ENCODE data around the gene KRT82.
"Not testable (repeated sequence)": the region's sequence is repeated elsewhere in the genome, so short reads cannot be mapped to it uniquely, and the experiment has no call there.

Gene KRT82

DNA sequence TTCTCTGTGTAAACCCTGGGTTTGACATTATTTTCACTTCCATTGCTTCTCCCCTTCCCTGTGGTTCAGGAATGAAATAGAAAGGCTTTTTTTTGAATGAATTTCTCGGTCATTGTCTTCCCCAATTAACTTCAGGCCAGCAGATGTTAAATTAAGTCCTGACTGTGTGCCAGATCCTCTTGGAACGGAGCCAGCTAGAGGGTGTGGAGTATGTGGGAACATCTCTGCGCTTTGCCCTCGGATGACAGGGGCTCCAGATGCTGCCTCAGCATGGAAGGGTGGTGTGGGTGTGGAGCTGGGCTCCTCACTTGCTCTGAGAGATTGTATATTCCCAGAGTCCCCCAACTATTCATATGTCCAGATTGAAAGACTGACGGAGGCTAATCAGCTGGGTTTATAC lies 51.9 kb downstream of the KRT82 start:
- peaks cover 35% of the 10 kb centered on the region for H3K27me3 Mint-ChIP-seq
- H3K4me3 Mint-ChIP-seq = no peak overlapping the region
- peak overlapping the region in 1 of 2 donors; percentile 28 for H3K27ac Mint-ChIP-seq
- peaks cover 36% of the 10 kb centered on the region for H3K4me1 Mint-ChIP-seq
- DNase-seq (no peak), ATAC-seq (no peak)
- H3K9me3 Mint-ChIP-seq = no peaks in the 10 kb centered on the region

DNA sequence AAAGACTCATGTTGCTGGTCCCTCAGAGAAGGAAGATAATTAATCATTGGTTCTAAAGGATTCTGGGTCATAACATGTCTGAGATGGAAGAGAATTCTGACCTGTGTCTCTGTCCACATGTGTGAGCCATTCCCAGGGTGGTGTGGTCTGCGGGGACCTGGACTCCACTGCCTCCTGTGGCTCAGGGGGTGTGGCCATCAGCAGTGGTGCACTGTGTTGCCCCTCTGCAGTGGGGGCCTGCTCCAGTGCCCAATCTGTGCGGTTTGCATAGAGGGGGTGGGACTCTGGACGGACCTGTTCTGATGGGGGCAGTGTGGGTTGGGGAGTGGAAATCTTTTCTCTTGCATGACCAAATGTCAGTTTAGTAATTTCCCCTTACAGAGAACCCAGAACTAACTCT lies 52.4 kb downstream of the KRT82 start:
- H3K27me3 Mint-ChIP-seq = peaks cover 35% of the 10 kb centered on the region
- DNase-seq (no peak), ATAC-seq (no peak)
- peaks cover 31% of the 10 kb centered on the region for H3K4me1 Mint-ChIP-seq
- no peak overlapping the region for H3K4me3 Mint-ChIP-seq
- no peaks in the 10 kb centered on the region for H3K9me3 Mint-ChIP-seq
- H3K27ac Mint-ChIP-seq = no peak overlapping the region

DNA sequence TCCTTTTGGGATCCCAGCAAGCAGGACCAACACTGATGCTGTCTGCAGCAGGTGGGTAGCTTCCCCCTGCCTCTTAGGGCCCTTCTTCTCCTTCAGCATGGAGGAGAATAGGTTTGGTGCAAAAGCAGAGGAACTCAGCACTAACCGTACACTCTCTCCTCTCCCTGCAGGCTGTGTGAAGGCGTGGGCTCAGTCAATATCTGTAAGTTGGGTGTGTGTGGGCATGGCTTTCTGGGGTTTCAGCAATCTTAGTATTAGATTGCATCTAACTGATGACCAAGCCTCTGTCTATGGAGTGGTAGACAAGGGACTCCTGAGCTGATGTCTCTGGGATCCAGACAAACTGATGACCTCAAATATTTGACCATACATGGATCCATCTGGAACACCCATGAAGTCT lies 53.2 kb downstream of the KRT82 start:
- H3K27me3 Mint-ChIP-seq = peaks cover 35% of the 10 kb centered on the region
- peak overlapping the region in 1 of 2 donors; percentile 38 for H3K27ac Mint-ChIP-seq
- peaks cover 23% of the 10 kb centered on the region for H3K4me1 Mint-ChIP-seq

DNA sequence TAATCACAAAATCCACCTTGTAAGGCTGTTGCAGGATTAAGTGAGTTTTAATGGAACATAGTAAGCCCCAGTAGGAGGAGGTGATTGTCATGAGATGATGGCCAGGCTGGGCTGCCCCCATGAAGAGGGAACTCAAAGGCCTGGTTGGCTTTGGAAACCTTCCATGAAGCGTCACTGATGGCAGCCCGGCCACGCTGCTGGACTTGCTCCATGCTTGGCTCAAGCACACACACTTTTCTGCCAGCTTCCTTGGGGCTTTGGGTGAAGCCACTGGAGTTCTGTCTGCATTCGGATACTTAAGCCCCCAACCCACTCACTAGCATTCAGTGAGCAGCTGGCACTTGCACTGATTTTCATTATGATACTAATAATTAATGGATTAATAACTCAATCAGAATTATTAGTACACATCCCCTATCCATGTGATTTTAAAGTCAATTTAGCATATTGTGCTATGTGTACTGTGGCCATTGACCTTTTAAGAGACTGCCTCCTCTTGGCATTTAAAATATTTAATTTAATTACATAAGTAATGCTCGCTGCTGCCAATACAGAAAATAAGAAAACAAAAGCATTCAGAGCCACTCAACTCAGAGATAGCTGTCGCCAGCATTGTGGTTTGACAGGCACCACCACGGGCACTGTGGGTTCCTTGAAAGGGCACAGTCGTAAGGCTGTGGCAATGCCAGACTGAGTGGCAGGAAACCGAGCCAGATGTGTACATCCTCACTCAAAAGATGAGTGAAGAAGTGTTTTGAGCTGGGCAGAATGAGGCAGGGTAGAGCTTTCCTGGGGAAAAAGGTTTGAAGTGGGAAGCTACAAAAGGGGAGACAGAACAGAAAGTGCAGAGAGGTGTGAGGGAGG lies 54.7 kb downstream of the KRT82 start:
- ATAC-seq (peak; percentile 92), DNase-seq (peak; percentile 17 to 61)
- Mint-ChIP-seq H3K9me3 (no peaks in the 10 kb centered on the region), H3K27ac (peak overlapping the region in 1 of 2 donors; percentile 50), H3K4me3 (no peak overlapping the region), H3K4me1 (peaks cover 17% of the 10 kb centered on the region), H3K27me3 (peaks cover 35% of the 10 kb centered on the region)

More for the DNA sequence above, 53.2 kb downstream of the KRT82 start:
- ATAC-seq (no peak), DNase-seq (no peak)
- Mint-ChIP-seq H3K9me3 (no peaks in the 10 kb centered on the region), H3K4me3 (no peak overlapping the region)

DNA sequence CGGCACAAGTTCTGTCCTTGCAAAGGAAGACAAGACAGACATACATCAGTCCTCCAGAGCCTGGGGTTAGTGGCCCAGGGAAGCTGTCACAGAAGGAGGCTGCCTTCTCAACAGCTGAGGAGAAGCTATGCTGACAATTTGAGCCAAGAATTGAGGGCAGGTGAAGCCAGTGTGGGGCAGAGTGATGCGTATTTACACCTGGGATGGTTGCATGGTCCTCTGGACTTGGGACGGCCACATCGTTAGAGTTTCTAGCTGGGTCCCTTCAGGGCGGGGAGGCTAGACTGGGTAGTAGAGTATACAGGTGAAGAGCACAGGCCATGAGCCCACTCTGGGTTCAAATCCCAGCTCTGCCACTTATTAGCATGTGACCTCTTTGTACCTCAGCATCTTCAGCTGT lies 55.3 kb downstream of the KRT82 start:
- ATAC-seq (no peak), DNase-seq (no peak)
- H3K27me3 Mint-ChIP-seq = peaks cover 35% of the 10 kb centered on the region
- no peak overlapping the region for H3K27ac Mint-ChIP-seq
- H3K4me3 Mint-ChIP-seq = no peak overlapping the region
- no peaks in the 10 kb centered on the region for H3K9me3 Mint-ChIP-seq
- H3K4me1 Mint-ChIP-seq = peaks cover 17% of the 10 kb centered on the region

DNA sequence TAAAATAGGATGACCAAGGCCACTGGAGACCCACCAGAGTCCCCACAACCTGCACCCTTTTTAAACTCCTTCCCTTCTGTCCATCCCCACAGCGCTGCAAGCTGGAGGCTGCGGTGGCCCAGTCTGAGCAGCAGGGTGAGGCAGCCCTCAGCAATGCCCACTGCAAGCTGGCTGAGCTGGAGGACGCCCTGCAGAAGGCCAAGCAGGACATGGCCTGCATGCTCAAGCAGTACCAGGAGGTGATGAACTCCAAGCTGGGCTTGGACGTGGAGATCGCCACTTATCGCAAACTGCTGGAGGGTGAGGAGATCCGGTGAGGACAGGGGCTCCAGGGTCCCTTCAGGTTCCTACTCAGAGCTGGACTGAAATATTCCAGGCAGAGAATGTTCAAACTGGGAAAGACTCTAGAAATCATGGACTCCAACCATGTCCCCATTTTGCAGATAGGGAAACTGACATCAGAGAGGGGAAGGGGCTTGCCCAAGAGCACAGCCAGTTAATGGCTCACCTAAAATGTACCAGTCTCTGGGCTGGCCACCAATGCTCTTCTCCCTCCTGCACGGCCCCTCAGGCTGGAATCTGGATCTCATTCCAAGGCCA lies 56.0 kb downstream of the KRT82 start:
- Mint-ChIP-seq H3K9me3 (no peaks in the 10 kb centered on the region), H3K4me3 (no peak overlapping the region), H3K27ac (no peak overlapping the region), H3K4me1 (peaks cover 17% of the 10 kb centered on the region), H3K27me3 (peaks cover 35% of the 10 kb centered on the region)
- DNase-seq (no peak), ATAC-seq (no peak)

DNA sequence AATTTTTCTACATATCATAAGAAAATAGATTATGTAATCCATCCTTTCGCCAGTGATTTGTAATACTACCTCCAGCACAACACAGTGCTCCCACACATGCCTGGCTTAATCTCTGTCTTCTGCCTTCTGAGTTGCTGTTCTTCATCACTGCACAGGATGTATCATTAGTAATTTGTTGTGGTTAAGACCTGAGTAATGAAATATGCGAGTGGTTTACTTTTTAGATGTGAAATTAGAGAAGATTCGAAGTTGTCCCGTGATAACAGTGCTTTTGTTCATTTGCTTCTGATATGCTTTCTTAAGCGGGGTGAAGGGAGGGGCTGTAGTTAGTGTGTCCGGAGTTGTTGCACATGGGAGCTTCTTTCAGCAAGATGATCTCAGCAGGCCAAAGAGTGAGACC lies 56.9 kb downstream of the KRT82 start:
- DNase-seq (no peak), ATAC-seq (no peak)
- Mint-ChIP-seq H3K4me3 (no peak overlapping the region), H3K9me3 (no peaks in the 10 kb centered on the region), H3K4me1 (peaks cover 17% of the 10 kb centered on the region), H3K27ac (no peak overlapping the region), H3K27me3 (peaks cover 26% of the 10 kb centered on the region)

DNA sequence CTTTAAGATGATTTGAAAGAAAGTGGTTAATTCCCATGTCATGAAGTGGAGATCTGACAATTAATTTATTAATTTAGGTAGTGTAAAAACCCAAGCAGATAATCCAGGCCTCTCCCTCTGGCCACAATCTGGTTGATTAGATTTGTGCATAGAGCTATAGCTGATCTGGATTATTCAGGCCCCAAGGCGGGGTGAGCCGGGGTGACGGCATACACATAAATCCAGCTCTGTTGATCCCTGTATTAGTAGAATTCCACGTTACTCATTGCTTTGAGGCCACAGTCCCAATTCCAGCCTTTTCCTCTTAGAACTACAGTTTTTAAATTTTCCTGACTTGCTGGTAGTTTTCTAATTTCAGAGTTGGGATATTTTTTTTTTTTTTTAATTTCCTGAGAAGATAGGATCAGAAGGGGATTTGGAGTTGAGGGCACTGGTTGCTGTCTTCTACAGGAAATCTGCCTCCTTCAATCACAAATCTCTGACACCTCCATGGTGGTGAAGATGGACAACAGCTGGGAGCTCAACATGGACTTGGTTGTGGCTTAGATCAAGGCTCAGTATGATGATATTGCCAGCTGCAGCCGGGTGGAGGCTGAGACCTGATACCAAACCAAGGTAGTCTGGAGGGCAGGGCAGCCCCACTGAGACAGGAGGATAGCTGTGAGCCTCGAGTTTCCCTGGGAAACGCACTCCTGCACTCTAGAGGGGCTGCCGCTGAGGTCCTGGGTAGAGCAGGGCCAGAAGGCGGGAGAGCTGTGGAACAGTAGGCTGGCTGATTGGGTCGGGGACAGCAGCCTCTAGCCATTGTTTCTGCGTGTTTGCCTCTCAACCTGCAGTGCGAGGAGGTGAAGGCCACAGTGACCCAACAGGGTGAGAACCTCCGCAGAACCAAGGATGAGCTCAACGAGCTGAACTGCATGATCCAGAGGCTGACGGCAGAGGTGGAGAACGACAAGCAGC lies 58.3 kb downstream of the KRT82 start:
- DNase-seq (no peak), ATAC-seq (no peak)
- Mint-ChIP-seq H3K9me3 (no peaks in the 10 kb centered on the region), H3K27ac (no peak overlapping the region), H3K4me1 (peaks cover 14% of the 10 kb centered on the region), H3K4me3 (no peak overlapping the region), H3K27me3 (peaks cover 13% of the 10 kb centered on the region)

DNA sequence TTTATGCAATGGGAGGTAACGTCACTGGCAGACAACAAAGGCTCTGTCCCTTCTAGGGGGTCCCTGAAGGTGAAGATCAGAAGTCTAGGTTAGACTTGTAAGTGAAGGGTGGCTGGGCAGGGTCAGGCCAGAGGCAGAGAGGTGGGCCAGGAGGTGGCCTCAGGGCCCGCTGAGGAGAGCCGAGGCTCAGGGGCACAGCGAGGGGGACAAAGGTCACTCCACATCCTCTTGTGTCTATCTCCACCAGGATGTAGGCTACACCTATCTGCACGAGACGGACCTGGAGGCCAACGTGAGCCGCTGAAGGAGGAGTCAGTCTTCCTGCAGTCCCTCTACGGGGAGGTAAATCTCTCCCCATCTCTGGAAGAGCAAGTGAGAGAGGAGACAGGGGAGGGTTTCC lies 59.1 kb downstream of the KRT82 start:
- DNase-seq (no peak), ATAC-seq (no peak)
- Mint-ChIP-seq H3K27ac (no peak overlapping the region), H3K27me3 (peaks cover 8% of the 10 kb centered on the region), H3K9me3 (no peaks in the 10 kb centered on the region), H3K4me1 (peaks cover 6% of the 10 kb centered on the region), H3K4me3 (no peak overlapping the region)

DNA sequence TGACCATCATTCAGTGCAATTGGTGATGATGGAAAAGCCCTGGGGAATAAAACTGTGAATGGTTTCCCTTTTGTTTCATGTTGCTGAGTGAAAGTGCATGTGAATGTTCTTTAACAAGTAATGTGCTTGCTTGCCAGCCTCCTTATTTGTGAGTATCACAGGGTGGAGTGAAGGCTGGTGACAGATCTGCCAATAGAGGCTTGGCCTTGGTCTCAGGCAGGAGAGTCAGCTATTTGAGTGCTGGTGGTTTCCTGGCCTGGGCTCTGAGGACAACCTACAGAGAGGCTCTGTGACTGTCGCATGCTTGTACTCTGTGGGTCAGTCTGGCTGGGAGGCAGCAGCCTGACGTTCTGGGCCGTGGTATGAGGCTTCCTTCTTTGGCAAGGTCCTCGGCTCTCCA lies 59.5 kb downstream of the KRT82 start:
- Mint-ChIP-seq H3K4me1 (peaks cover 2% of the 10 kb centered on the region), H3K27me3 (peaks cover 8% of the 10 kb centered on the region), H3K27ac (no peak overlapping the region), H3K9me3 (no peaks in the 10 kb centered on the region), H3K4me3 (no peak overlapping the region)
- ATAC-seq (no peak), DNase-seq (no peak)

DNA sequence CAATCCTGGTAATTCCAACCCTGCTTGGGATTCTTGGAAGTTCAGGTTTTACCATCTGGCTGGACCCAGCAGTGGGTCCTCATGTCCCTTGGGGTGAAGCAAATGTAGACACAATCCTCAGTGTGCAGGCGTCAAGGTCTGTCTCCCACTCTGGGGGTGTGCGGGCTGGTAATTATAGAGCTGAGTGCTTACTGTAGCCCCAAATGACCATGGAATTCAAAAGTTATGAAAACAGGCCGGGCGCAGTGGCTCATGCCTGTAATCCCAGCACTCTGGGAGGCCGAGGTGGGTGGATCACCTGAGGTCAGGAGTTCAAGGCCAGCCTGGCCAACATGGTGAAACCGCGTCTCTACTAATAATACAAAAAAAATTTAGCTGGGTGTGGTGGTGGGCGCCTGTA lies 61.1 kb downstream of the KRT82 start:
- not testable (repeated sequence) for ATAC-seq, H3K9me3 Mint-ChIP-seq, H3K4me1 Mint-ChIP-seq, H3K27ac Mint-ChIP-seq, DNase-seq, H3K4me3 Mint-ChIP-seq, H3K27me3 Mint-ChIP-seq

DNA sequence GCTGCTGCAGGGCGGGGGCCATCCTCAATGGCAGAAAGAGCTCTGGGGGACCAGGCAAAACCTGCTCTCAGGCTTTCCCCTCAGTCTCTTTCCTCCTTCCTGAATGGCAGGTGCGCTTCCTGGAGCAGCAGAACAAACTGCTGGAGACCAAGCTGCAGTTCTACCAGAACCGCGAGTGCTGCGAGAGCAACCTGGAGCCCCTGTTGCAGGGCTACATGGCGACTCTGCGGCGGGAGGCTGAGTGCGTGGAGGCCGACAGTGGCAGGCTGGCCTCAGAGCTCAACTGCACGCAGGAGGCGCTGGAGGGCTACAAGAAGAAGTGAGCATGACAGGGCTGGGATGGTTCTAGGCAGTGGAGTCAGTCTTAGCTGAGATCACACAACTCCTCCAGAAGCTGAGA lies 62.0 kb downstream of the KRT82 start:
- H3K4me3 Mint-ChIP-seq = no peak overlapping the region
- no peak overlapping the region for H3K27ac Mint-ChIP-seq
- no peak for ATAC-seq
- no peaks in the 10 kb centered on the region for H3K9me3 Mint-ChIP-seq
- no peak for DNase-seq
- no peaks in the 10 kb centered on the region for H3K27me3 Mint-ChIP-seq
- H3K4me1 Mint-ChIP-seq = no peaks in the 10 kb centered on the region

All from stimulated activated naive CD8-positive, alpha-beta T cell treated with anti-CD3 and anti-CD28 coated beads, Interleukin-15, amount 100 ng/mL, for 72 hours (primary cell).